ENCODE data around the gene DSTN. TPM values are rescaled to one million over a fixed set of nuclear protein-coding genes. Genes with fewer than 3 reads are reported as not detected.

Gene DSTN
- total and polyA plus RNA-seq, 2 experiments from 2014 or later: 162 to 459 TPM

- TF ChIP-seq CTCF (conservative IDR thresholded peaks at IDR 0.05; ENCODE audit: low read depth in 2 of 2) (no peak), NANOG (IDR thresholded peaks at IDR 0.05; ENCODE audit: borderline replicate concordance) (no peak), STAT1 (IDR thresholded peaks at IDR 0.05; ENCODE audit: unreplicated experiment) (no peak), ZNF462 (CRISPR knock-in tag; IDR thresholded peaks at IDR 0.05) (no peak)
These were observed 49.3 kb upstream of the DSTN start (continued) for GRCh38 chr20:17520583-17520982.

GRCh38 chr20:17522528-17522927 is 47.3 kb upstream of the DSTN start:
- Histone ChIP-seq H3K9me2 (ENCODE audit: insufficient read depth) (no peaks in the 10 kb centered on the region), H3K4me2 (no peak overlapping the region), H3K79me2 (replicated peaks; ENCODE audit: insufficient read depth) (no peaks in the 10 kb centered on the region), H2AFZ (no peak overlapping the region), H3F3A (replicated peaks; ENCODE audit: low read depth) (no peaks in the 10 kb centered on the region), H3K4me3 (no peak overlapping the region), H3K27ac (ENCODE audit: low read depth) (no peak overlapping the region), H3K36me3 (ENCODE audit: insufficient read depth) (no peaks in the 10 kb centered on the region), H3K4me1 (ENCODE audit: insufficient read depth) (no peaks in the 10 kb centered on the region), H3K27me3 (ENCODE audit: insufficient read depth) (no peaks in the 10 kb centered on the region), H4K20me1 (replicated peaks; ENCODE audit: insufficient read depth) (no peaks in the 10 kb centered on the region)
- Mint-ChIP-seq H3K36me3 (ENCODE audit: low read depth) (no peaks in the 10 kb centered on the region), H3K27ac (no peak overlapping the region), H3K27me3 (ENCODE audit: insufficient read depth, low read depth, poor library complexity) (peaks cover 4% of the 10 kb centered on the region), H3K4me3 (no peak overlapping the region), H3K9me3 (no peaks in the 10 kb centered on the region), H3K4me1 (peaks cover 7% of the 10 kb centered on the region; the same call in 2 of the 3 replicates)
- DNase-seq (ENCODE audit: low spot score) (no peak), ATAC-seq (no peak)
- TF ChIP-seq CREB1 (CRISPR knock-in tag; IDR thresholded peaks at IDR 0.05; ENCODE audit: low read depth) (no peak), EZH2 (IDR thresholded peaks at IDR 0.05; ENCODE audit: low read depth, unreplicated experiment) (no peak), ZNF462 (CRISPR knock-in tag; IDR thresholded peaks at IDR 0.05) (no peak), ETS1 (IDR thresholded peaks at IDR 0.05) (no peak), STAT1 (IDR thresholded peaks at IDR 0.05; ENCODE audit: unreplicated experiment) (no peak)

All from GM23338 (cell line).